HepG2 (cell line): ENCODE results near the gene FECH. TPM values are rescaled to one million over a fixed set of nuclear protein-coding genes. Genes with fewer than 3 reads are reported as not detected.

Experiments
- ARNTL ChIP-seq: sonication (generic); formaldehyde crosslinking; IDR thresholded peaks from 2 replicates; pipeline ENCODE4 v1.4.0; 2020; ENCODE audit warnings: mild to moderate bottlenecking, missing genetic modification reagents
- ELF3 ChIP-seq: IDR thresholded peaks from 2 replicates; pipeline ENCODE4 v1.6.1; 2016; ENCODE audit warnings: missing genetic modification reagents, missing compliant biosample characterization
- FOXC1 ChIP-seq: sonication (generic); formaldehyde crosslinking; IDR thresholded peaks from 2 replicates; pipeline ENCODE4 v1.8.0; 2022; ENCODE audit warnings: mild to moderate bottlenecking, missing genetic modification reagents, borderline replicate concordance
- GFI1 ChIP-seq: sonication (generic); formaldehyde crosslinking; IDR thresholded peaks from 2 replicates; pipeline ENCODE4 v1.5.0; 2020; ENCODE audit warnings: missing genetic modification reagents, mild to moderate bottlenecking, borderline replicate concordance
- HMGXB4 ChIP-seq, 2 experiments: sonication (generic) in 1 of 2; formaldehyde crosslinking in 1 of 2; IDR thresholded peaks; 2 replicates each; pipeline versions ENCODE4 v1.4.0 to v1.6.1; 2018 to 2020; ENCODE audit warnings: missing genetic modification reagents in 2 of 2, borderline replicate concordance in 1 of 2, low read depth in 1 of 2, mild to moderate bottlenecking in 1 of 2, missing biosample characterization in 1 of 2
- HNRNPLL ChIP-seq: fragments of 200-400 bp; formaldehyde crosslinking; IDR thresholded peaks from 2 replicates; pipeline ENCODE4 v1.6.1; 2017; ENCODE audit warnings: mild to moderate bottlenecking, low read depth, low read length; ENCODE audit not compliant: poor library complexity, severe bottlenecking
- IKZF1 ChIP-seq: fragments of 450-650 bp; IDR thresholded peaks from 2 replicates; pipeline ENCODE4 v1.7.1; 2016
- MED13 ChIP-seq: sonication (generic); formaldehyde crosslinking; IDR thresholded peaks from 2 replicates; pipeline ENCODE4 v1.5.0; 2020; ENCODE audit warnings: missing genetic modification reagents
- MZF1 ChIP-seq: sonication (generic); formaldehyde crosslinking; IDR thresholded peaks from 2 replicates; pipeline ENCODE4 v1.8.1; 2023; ENCODE audit warnings: mild to moderate bottlenecking, missing genetic modification reagents, borderline replicate concordance
- PHB2 ChIP-seq: fragments of 450-650 bp; IDR thresholded peaks from 2 replicates; pipeline ENCODE4 v1.6.1; 2018; ENCODE audit not compliant: partially characterized antibody
- POLR2A ChIP-seq, 2 experiments: IDR thresholded peaks; 2 replicates each; pipeline ENCODE4 v1.6.1; 2011; ENCODE audit warnings: low read depth in 2 of 2, low read length in 2 of 2, mild to moderate bottlenecking in 1 of 2, moderate library complexity in 1 of 2; ENCODE audit not compliant: insufficient read depth in 1 of 2
- REPIN1 ChIP-seq: sonication (generic); formaldehyde crosslinking; IDR thresholded peaks from 2 replicates; pipeline ENCODE4 v1.8.0; 2022; ENCODE audit warnings: missing genetic modification reagents, low read depth, mild to moderate bottlenecking, borderline replicate concordance
- SALL1 ChIP-seq: sonication (generic); formaldehyde crosslinking; IDR thresholded peaks from 2 replicates; pipeline ENCODE4 v1.8.0; 2022; ENCODE audit warnings: mild to moderate bottlenecking, missing genetic modification reagents
- SIX4 ChIP-seq: sonication (generic); formaldehyde crosslinking; IDR thresholded peaks from 2 replicates; pipeline ENCODE4 v1.4.0; 2020; ENCODE audit warnings: missing genetic modification reagents
- SRSF4 ChIP-seq: fragments of 200-400 bp; formaldehyde crosslinking; IDR thresholded peaks from one replicate; pipeline ENCODE4 v1.6.1; 2018; ENCODE audit warnings: mild to moderate bottlenecking, low read depth, low read length, moderate library complexity; ENCODE audit not compliant: poor library complexity, severe bottlenecking
- TOE1 ChIP-seq: sonication (generic); formaldehyde crosslinking; IDR thresholded peaks from 2 replicates; pipeline ENCODE4 v1.4.0; 2020; ENCODE audit warnings: mild to moderate bottlenecking, missing genetic modification reagents
- TOPORS ChIP-seq: sonication (generic); formaldehyde crosslinking; IDR thresholded peaks from 2 replicates; pipeline ENCODE4 v1.8.0; 2023; ENCODE audit warnings: mild to moderate bottlenecking, missing genetic modification reagents
- ZNF326 ChIP-seq: sonication (generic); formaldehyde crosslinking; IDR thresholded peaks from 2 replicates; pipeline ENCODE4 v1.4.0; 2020; ENCODE audit warnings: missing genetic modification reagents, borderline replicate concordance
- ZNF33B ChIP-seq: sonication (generic); formaldehyde crosslinking; IDR thresholded peaks from 2 replicates; pipeline ENCODE4 v1.5.1; 2020; ENCODE audit warnings: mild to moderate bottlenecking, missing genetic modification reagents
- ZNF572 ChIP-seq: sonication (generic); formaldehyde crosslinking; IDR thresholded peaks from 2 replicates; pipeline ENCODE4 v1.5.1; 2020; ENCODE audit warnings: mild to moderate bottlenecking, missing genetic modification reagents
- ZNF720 ChIP-seq: sonication (generic); formaldehyde crosslinking; IDR thresholded peaks from 2 replicates; pipeline ENCODE4 v1.4.0; 2020; ENCODE audit warnings: missing genetic modification reagents
- ZNF781 ChIP-seq: sonication (generic); formaldehyde crosslinking; IDR thresholded peaks from 2 replicates; pipeline ENCODE4 v1.5.1; 2020; ENCODE audit warnings: borderline replicate concordance, mild to moderate bottlenecking, missing genetic modification reagents; ENCODE audit errors: not compliant biosample characterization
- ZNF792 ChIP-seq: IDR thresholded peaks from 2 replicates; pipeline ENCODE4 v1.6.1; 2016
- ZSCAN30 ChIP-seq: sonication (generic); formaldehyde crosslinking; IDR thresholded peaks from 2 replicates; pipeline ENCODE4 v1.5.0; 2020; ENCODE audit warnings: mild to moderate bottlenecking, missing genetic modification reagents
- polyA plus RNA-seq, 8 experiments: library from polyadenylated mRNA; depleted of rRNA in 3 of 8; stranded (reverse) in 7 of 8; unstranded in 1 of 8; fragments of >200 nt; fragmentation: Illumina TruSeq in 4 of 8; extraction: Trizol in 4 of 8; gene quantifications; 2 replicates each; pipeline versions ENCODE4 v1.2.1 to v1.2.3, GENCODE V29; 2011 to 2016; ENCODE audit warnings: low read depth in 4 of 8, missing spikeins in 1 of 8, mixed read lengths in 1 of 8; ENCODE audit not compliant: insufficient read depth in 1 of 8
- total RNA-seq, 5 experiments: library from RNA; depleted of rRNA; stranded (reverse); fragments of >200 nt; fragmentation: Illumina TruSeq; extraction: Trizol; gene quantifications; 2 replicates each; pipeline ENCODE4 v1.2.3, GENCODE V29; 2016; ENCODE audit warnings: low read depth in 1 of 5
- TF ChIP-seq, protein P1 (sequence below): sonication (generic); formaldehyde crosslinking; IDR thresholded peaks from 2 replicates; pipeline ENCODE4 v1.5.0; 2020; ENCODE audit warnings: missing genetic modification reagents

Gene FECH
- total and polyA plus RNA-seq, 2 of the 13 experiments (the other 11 are each of a cell fraction or from before 2014, with no cell fraction given), result 14.7 to 21.9 TPM

- peak; percentile 43; the same call in 1 of the 2 replicates for TF ChIP-seq TOPORS
- TF ChIP-seq ZNF781 (CRISPR knock-in tag), result no peak
- peak; percentile 86; the same call in 1 of the 2 replicates for TF ChIP-seq FOXC1 (CRISPR knock-in tag)
- TF ChIP-seq TOE1, result no peak
- no peak for TF ChIP-seq ZNF720
- TF ChIP-seq ELF3, result peak; percentile 95
- TF ChIP-seq ZNF33B (CRISPR knock-in tag), result no peak
- peak; percentile 92 to 95 for TF ChIP-seq HMGXB4 (CRISPR knock-in tag; IDR thresholded peaks at IDR 0.05; ENCODE audit: borderline replicate concordance in 1 of 2, low read depth in 1 of 2)
- TF ChIP-seq ARNTL (CRISPR knock-in tag), result no peak
- 0 out of 2 replicates have a peak, but pooled peaks have one; percentile 39 for TF ChIP-seq ZNF792
- TF ChIP-seq HNRNPLL, result peak; percentile 37
- no peak for TF ChIP-seq ZSCAN30 (CRISPR knock-in tag)
- TF ChIP-seq SRSF4, result no peak
- TF ChIP-seq SIX4 (CRISPR knock-in tag), result no peak
- peak in 1 of 2 experiments; percentile 34; a peak in 1 of 4 replicates for TF ChIP-seq POLR2A (IDR thresholded peaks at IDR 0.05; ENCODE audit: insufficient read depth in 1 of 2, low read depth in 2 of 2, low read length in 2 of 2)
- TF ChIP-seq MZF1 (CRISPR knock-in tag), result no peak; the same call in 1 of the 2 replicates
- TF ChIP-seq GFI1 (CRISPR knock-in tag), result peak; percentile 79; the same call in 1 of the 2 replicates
- no peak for TF ChIP-seq IKZF1
- peak; percentile 87 for TF ChIP-seq SALL1
- no peak for TF ChIP-seq ZNF572 (CRISPR knock-in tag)
- no peak for TF ChIP-seq PHB2
- TF ChIP-seq ZNF326 (CRISPR knock-in tag), result no peak
- TF ChIP-seq MED13 (CRISPR knock-in tag), result 0 out of 2 replicates have a peak, but pooled peaks have one; percentile 25
- TF ChIP-seq, protein P1, sequence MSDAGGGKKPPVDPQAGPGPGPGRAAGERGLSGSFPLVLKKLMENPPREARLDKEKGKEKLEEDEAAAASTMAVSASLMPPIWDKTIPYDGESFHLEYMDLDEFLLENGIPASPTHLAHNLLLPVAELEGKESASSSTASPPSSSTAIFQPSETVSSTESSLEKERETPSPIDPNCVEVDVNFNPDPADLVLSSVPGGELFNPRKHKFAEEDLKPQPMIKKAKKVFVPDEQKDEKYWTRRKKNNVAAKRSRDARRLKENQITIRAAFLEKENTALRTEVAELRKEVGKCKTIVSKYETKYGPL (CRISPR knock-in tag), result 0 out of 2 replicates have a peak, but pooled peaks have one; percentile 28
- peak; percentile 76 for TF ChIP-seq REPIN1 (CRISPR knock-in tag)
Observed at GRCh38 chr18:57630002-57630753, 43.7 kb upstream of the FECH start (continued).
